ENCODE measurements around the gene LRFN2.

LRFN2 gene

GRCh38 chr6:40541556-40542174, 45.5 kb downstream of the LRFN2 start:
- DNase-seq, result no peak

- DNase-seq, result no peak
These were observed 46.4 kb downstream of the LRFN2 start for GRCh38 chr6:40540790-40541189.

- no peak for DNase-seq
These were observed 47.3 kb downstream of the LRFN2 start for GRCh38 chr6:40539853-40540252.

GRCh38 chr6:40538556-40538955, 48.6 kb downstream of the LRFN2 start:
- no peak for DNase-seq

- DNase-seq, result no peak
These were observed 49.7 kb downstream of the LRFN2 start for GRCh38 chr6:40537446-40537845.

GRCh38 chr6:40536442-40536841, 50.7 kb downstream of the LRFN2 start:
- DNase-seq, result no peak

- no peak for DNase-seq
These were observed 51.3 kb downstream of the LRFN2 start for GRCh38 chr6:40535819-40536380.

GRCh38 chr6:40535110-40535818, 51.9 kb downstream of the LRFN2 start:
- no peak for DNase-seq

- DNase-seq, result no peak
These were observed 54.7 kb downstream of the LRFN2 start for GRCh38 chr6:40532349-40533000.

GRCh38 chr6:40529919-40530318, 57.2 kb downstream of the LRFN2 start:
- no peak for DNase-seq

- no peak for DNase-seq
These were observed 58.1 kb downstream of the LRFN2 start for GRCh38 chr6:40529040-40529439.

- no peak for DNase-seq
These were observed 59.1 kb downstream of the LRFN2 start for GRCh38 chr6:40528051-40528450.

- no peak for DNase-seq
These were observed 61.1 kb downstream of the LRFN2 start for GRCh38 chr6:40526036-40526435.

GRCh38 chr6:40524797-40525585, 62.2 kb downstream of the LRFN2 start:
- DNase-seq, result no peak

GRCh38 chr6:40523505-40524172, 63.5 kb downstream of the LRFN2 start:
- no peak for DNase-seq

- DNase-seq, result no peak
These were observed 65.7 kb downstream of the LRFN2 start for GRCh38 chr6:40521496-40521895.

- DNase-seq, result no peak
These were observed 66.5 kb downstream of the LRFN2 start for GRCh38 chr6:40520678-40521077.

- no peak for DNase-seq
These were observed 67.1 kb downstream of the LRFN2 start for GRCh38 chr6:40520084-40520483.

GRCh38 chr6:40517654-40518053, 69.5 kb downstream of the LRFN2 start:
- DNase-seq, result no peak

- no peak for DNase-seq
These were observed 70.7 kb downstream of the LRFN2 start for GRCh38 chr6:40516429-40516828.

GRCh38 chr6:40512340-40512739, 74.8 kb downstream of the LRFN2 start:
- DNase-seq, result no peak

GRCh38 chr6:40511884-40512283, 75.3 kb downstream of the LRFN2 start:
- no peak for DNase-seq

- no peak for DNase-seq
These were observed 76.7 kb downstream of the LRFN2 start for GRCh38 chr6:40510442-40510841.
